ENCODE data around the gene CRYBG1.

The CRYBG1 gene

DNA sequence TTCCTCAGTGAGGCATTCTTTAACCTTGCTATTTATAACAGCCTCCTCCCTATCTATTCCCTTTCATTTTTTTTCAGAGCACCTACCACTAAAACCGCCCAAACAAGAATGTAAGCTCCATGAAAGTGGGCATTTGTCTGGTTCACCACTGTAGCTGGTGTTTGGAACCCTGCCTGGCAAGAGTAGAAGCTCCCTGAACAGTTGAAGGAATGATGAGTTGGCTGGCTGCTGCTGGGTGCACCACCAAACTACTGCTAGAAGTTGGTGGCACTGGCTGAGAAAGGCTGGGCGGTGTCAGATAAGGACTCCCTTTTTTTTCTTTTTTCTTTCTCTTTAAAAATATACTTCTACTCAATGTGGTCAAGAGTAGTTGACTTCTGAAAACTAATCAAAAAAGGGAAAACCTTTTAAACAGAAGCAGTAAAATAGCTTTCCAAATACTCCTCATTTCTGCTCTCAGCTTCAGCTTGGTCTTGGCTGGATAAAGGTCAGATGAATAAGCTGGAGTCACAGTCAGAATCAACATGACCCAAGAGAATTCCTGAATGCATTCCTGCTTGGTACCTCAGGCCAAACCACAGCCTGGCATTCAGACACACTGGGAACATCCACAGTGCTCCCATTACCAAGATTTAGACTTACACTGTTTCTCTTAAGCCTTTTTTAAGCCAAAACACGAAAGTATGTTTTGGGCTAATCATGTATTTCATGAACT is 230.8 kb downstream of the CRYBG1 start:
- no peak overlapping the region for H3K9ac ChIP-seq (ENCODE audit: low read depth, low read length, poor library complexity)
- no peak overlapping the region for H4K8ac ChIP-seq (ENCODE audit: low read depth, low read length)
- H3K9me3 ChIP-seq (replicated peaks in 1 of 2; ENCODE audit: control insufficient read depth in 2 of 2, insufficient read depth in 1 of 2, low read depth in 1 of 2, low read length in 2 of 2) = no peaks in the 10 kb centered on the region
- no peak overlapping the region for H2BK12ac ChIP-seq (ENCODE audit: low read length)
- H3K79me1 ChIP-seq (ENCODE audit: low read depth, low read length) = peaks cover 1% of the 10 kb centered on the region
- H3K4me2 ChIP-seq (ENCODE audit: insufficient read depth, low read length, poor library complexity, severe bottlenecking) = no peak overlapping the region
- H3K4me3 ChIP-seq (ENCODE audit: low read length in 2 of 2) = no peak overlapping the region
- no peak overlapping the region for H2BK120ac ChIP-seq (ENCODE audit: low read depth, low read length)
- H2BK5ac ChIP-seq (ENCODE audit: low read length) = no peak overlapping the region
- peaks cover 0 to 4% of the 10 kb centered on the region in 2 donors for H3K36me3 ChIP-seq (replicated peaks in 1 of 2; ENCODE audit: control insufficient read depth in 2 of 2, insufficient read depth in 2 of 2, low read length in 2 of 2)
- H3K18ac ChIP-seq (ENCODE audit: low read length) = no peak overlapping the region
- H3K23ac ChIP-seq (ENCODE audit: low read depth, low read length, poor library complexity) = no peak overlapping the region
- WGBS, 2 donors (ENCODE audit: extremely low coverage in 2 of 2, insufficient read length in 2 of 2, insufficient replicate concordance in 1 of 2) = no CpG with 5 or more reads among the region's 3 CpGs
- H2AK5ac ChIP-seq (ENCODE audit: low read depth, low read length) = no peak overlapping the region
- no peaks in the 10 kb centered on the region for H3K27me3 ChIP-seq (ENCODE audit: control insufficient read depth in 3 of 3, insufficient read depth in 3 of 3, low read depth in 1 of 3, low read length in 3 of 3)
- no peak overlapping the region for H2BK15ac ChIP-seq (ENCODE audit: low read length)
- no peak overlapping the region for H3K27ac ChIP-seq (replicated peaks; ENCODE audit: low read length)
- H4K91ac ChIP-seq (ENCODE audit: low read depth, low read length, poor library complexity) = no peak overlapping the region
- no peaks in the 10 kb centered on the region for H3K4me1 ChIP-seq (ENCODE audit: control insufficient read depth in 2 of 2, insufficient read depth in 1 of 2, low read depth in 1 of 2, low read length in 2 of 2)
- no peak for DNase-seq (ENCODE audit: low spot score)
- no peak overlapping the region for H3K14ac ChIP-seq (ENCODE audit: low read length)
- no peak overlapping the region for H3K4ac ChIP-seq (ENCODE audit: low read length)
- no peak overlapping the region for H2AFZ ChIP-seq (ENCODE audit: low read length)

DNA sequence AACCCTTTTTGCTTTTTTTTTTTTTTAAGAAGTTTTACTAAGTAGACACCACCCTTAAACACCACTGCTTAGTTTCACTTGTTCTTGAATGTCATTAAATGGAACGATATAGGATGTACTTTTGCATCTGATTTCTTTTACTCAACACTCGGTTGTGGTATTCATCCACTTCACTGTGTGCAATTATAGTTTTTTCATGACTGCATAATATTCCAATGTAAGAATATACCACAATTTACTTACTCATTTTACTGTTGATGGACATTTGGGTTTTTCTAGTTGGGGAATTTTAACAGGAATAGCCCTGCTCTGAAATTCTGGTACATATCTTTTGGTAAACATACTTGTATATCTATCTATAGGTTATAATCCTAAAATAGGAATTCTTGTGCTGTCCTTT is 238.9 kb downstream of the CRYBG1 start:
- H2BK15ac ChIP-seq (ENCODE audit: low read length) = no peak overlapping the region
- no peak overlapping the region for H2AK5ac ChIP-seq (ENCODE audit: low read depth, low read length)
- no peak overlapping the region for H2BK12ac ChIP-seq (ENCODE audit: low read length)
- H3K23ac ChIP-seq (ENCODE audit: low read depth, low read length, poor library complexity) = no peak overlapping the region
- no peak overlapping the region for H3K18ac ChIP-seq (ENCODE audit: low read length)
- H2BK120ac ChIP-seq (ENCODE audit: low read depth, low read length) = no peak overlapping the region
- no peaks in the 10 kb centered on the region for H3K36me3 ChIP-seq (replicated peaks in 1 of 2; ENCODE audit: control insufficient read depth in 2 of 2, insufficient read depth in 2 of 2, low read length in 2 of 2)
- H3K14ac ChIP-seq (ENCODE audit: low read length) = no peak overlapping the region
- no peak overlapping the region for H4K91ac ChIP-seq (ENCODE audit: low read depth, low read length, poor library complexity)
- WGBS, 2 donors (ENCODE audit: extremely low coverage in 2 of 2, insufficient read length in 2 of 2, insufficient replicate concordance in 1 of 2) = no CpG with 5 or more reads among the region's 2 CpGs
- no peak overlapping the region for H2AFZ ChIP-seq (ENCODE audit: low read length)
- H3K4me1 ChIP-seq (ENCODE audit: control insufficient read depth in 2 of 2, insufficient read depth in 1 of 2, low read depth in 1 of 2, low read length in 2 of 2) = no peaks in the 10 kb centered on the region
- H2BK5ac ChIP-seq (ENCODE audit: low read length) = no peak overlapping the region
- peaks cover 1% of the 10 kb centered on the region for H3K79me1 ChIP-seq (ENCODE audit: low read depth, low read length)
- no peak overlapping the region for H3K9ac ChIP-seq (ENCODE audit: low read depth, low read length, poor library complexity)
- no peak overlapping the region for H3K4me2 ChIP-seq (ENCODE audit: insufficient read depth, low read length, poor library complexity, severe bottlenecking)
- no peaks in the 10 kb centered on the region for H3K27me3 ChIP-seq (ENCODE audit: control insufficient read depth in 3 of 3, insufficient read depth in 3 of 3, low read depth in 1 of 3, low read length in 3 of 3)
- H3K4me3 ChIP-seq (ENCODE audit: low read length in 2 of 2) = no peak overlapping the region
- no peak overlapping the region for H4K8ac ChIP-seq (ENCODE audit: low read depth, low read length)
- H3K4ac ChIP-seq (ENCODE audit: low read length) = no peak overlapping the region
- H3K27ac ChIP-seq (replicated peaks; ENCODE audit: low read length) = no peak overlapping the region
- no peaks in the 10 kb centered on the region for H3K9me3 ChIP-seq (replicated peaks in 1 of 2; ENCODE audit: control insufficient read depth in 2 of 2, insufficient read depth in 1 of 2, low read depth in 1 of 2, low read length in 2 of 2)
- no peak for DNase-seq (ENCODE audit: low spot score)

- no peak overlapping the region for H4K8ac ChIP-seq (ENCODE audit: low read depth, low read length)
- H3K36me3 ChIP-seq (replicated peaks in 1 of 2; ENCODE audit: control insufficient read depth in 2 of 2, insufficient read depth in 2 of 2, low read length in 2 of 2) = peaks cover 0 to 2% of the 10 kb centered on the region in 2 donors
- no peak overlapping the region for H3K23ac ChIP-seq (ENCODE audit: low read depth, low read length, poor library complexity)
- H2AFZ ChIP-seq (ENCODE audit: low read length) = no peak overlapping the region
- no peak overlapping the region for H4K91ac ChIP-seq (ENCODE audit: low read depth, low read length, poor library complexity)
- H2BK120ac ChIP-seq (ENCODE audit: low read depth, low read length) = no peak overlapping the region
- H2BK12ac ChIP-seq (ENCODE audit: low read length) = no peak overlapping the region
- no peak overlapping the region for H3K14ac ChIP-seq (ENCODE audit: low read length)
- WGBS, 2 donors (ENCODE audit: extremely low coverage in 2 of 2, insufficient read length in 2 of 2, insufficient replicate concordance in 1 of 2) = no CpG with 5 or more reads among the region's 2 CpGs
- H3K9me3 ChIP-seq (replicated peaks in 1 of 2; ENCODE audit: control insufficient read depth in 2 of 2, insufficient read depth in 1 of 2, low read depth in 1 of 2, low read length in 2 of 2) = no peaks in the 10 kb centered on the region
- H3K27ac ChIP-seq (replicated peaks; ENCODE audit: low read length) = no peak overlapping the region
- peaks cover 2% of the 10 kb centered on the region for H3K79me1 ChIP-seq (ENCODE audit: low read depth, low read length)
- no peak overlapping the region for H3K9ac ChIP-seq (ENCODE audit: low read depth, low read length, poor library complexity)
- H3K4me1 ChIP-seq (ENCODE audit: control insufficient read depth in 2 of 2, insufficient read depth in 1 of 2, low read depth in 1 of 2, low read length in 2 of 2) = no peaks in the 10 kb centered on the region
- no peak overlapping the region for H3K4me2 ChIP-seq (ENCODE audit: insufficient read depth, low read length, poor library complexity, severe bottlenecking)
- no peak overlapping the region for H3K4me3 ChIP-seq (ENCODE audit: low read length in 2 of 2)
- no peak overlapping the region for H2BK15ac ChIP-seq (ENCODE audit: low read length)
- peaks cover 0 to 2% (median 0%) of the 10 kb centered on the region in 3 experiments for H3K27me3 ChIP-seq (ENCODE audit: control insufficient read depth in 3 of 3, insufficient read depth in 3 of 3, low read depth in 1 of 3, low read length in 3 of 3)
- no peak for DNase-seq (ENCODE audit: low spot score)
- no peak overlapping the region for H3K4ac ChIP-seq (ENCODE audit: low read length)
- H2BK5ac ChIP-seq (ENCODE audit: low read length) = no peak overlapping the region
- H2AK5ac ChIP-seq (ENCODE audit: low read depth, low read length) = no peak overlapping the region
- H3K18ac ChIP-seq (ENCODE audit: low read length) = no peak overlapping the region
Measured at GRCh38 chr6:106600329-106600728, 239.8 kb downstream of the CRYBG1 start.

GRCh38 chr6:106608080-106608668 is 247.7 kb downstream of the CRYBG1 start:
- Histone ChIP-seq H2AK5ac (ENCODE audit: low read depth, low read length) (no peak overlapping the region), H2BK5ac (ENCODE audit: low read length) (no peak overlapping the region), H3K27ac (replicated peaks; ENCODE audit: low read length) (no peak overlapping the region), H2BK120ac (ENCODE audit: low read depth, low read length) (no peak overlapping the region), H3K23ac (ENCODE audit: low read depth, low read length, poor library complexity) (no peak overlapping the region), H3K4me2 (ENCODE audit: insufficient read depth, low read length, poor library complexity, severe bottlenecking) (no peak overlapping the region), H3K9me3 (replicated peaks in 1 of 2; ENCODE audit: control insufficient read depth in 2 of 2, insufficient read depth in 1 of 2, low read depth in 1 of 2, low read length in 2 of 2) (no peaks in the 10 kb centered on the region), H3K4me3 (ENCODE audit: low read length in 2 of 2) (no peak overlapping the region), H3K79me1 (ENCODE audit: low read depth, low read length) (peaks cover 2% of the 10 kb centered on the region), H3K18ac (ENCODE audit: low read length) (no peak overlapping the region), H2BK12ac (ENCODE audit: low read length) (no peak overlapping the region), H3K14ac (ENCODE audit: low read length) (no peak overlapping the region), H4K91ac (ENCODE audit: low read depth, low read length, poor library complexity) (no peak overlapping the region), H3K4me1 (ENCODE audit: control insufficient read depth in 2 of 2, insufficient read depth in 1 of 2, low read depth in 1 of 2, low read length in 2 of 2) (no peaks in the 10 kb centered on the region), H3K4ac (ENCODE audit: low read length) (no peak overlapping the region), H3K27me3 (ENCODE audit: control insufficient read depth in 3 of 3, insufficient read depth in 3 of 3, low read depth in 1 of 3, low read length in 3 of 3) (peaks cover 0 to 2% (median 0%) of the 10 kb centered on the region in 3 experiments), H4K8ac (ENCODE audit: low read depth, low read length) (no peak overlapping the region), H3K36me3 (replicated peaks in 1 of 2; ENCODE audit: control insufficient read depth in 2 of 2, insufficient read depth in 2 of 2, low read length in 2 of 2) (peaks cover 0 to 2% of the 10 kb centered on the region in 2 donors), H2AFZ (ENCODE audit: low read length) (no peak overlapping the region), H3K9ac (ENCODE audit: low read depth, low read length, poor library complexity) (no peak overlapping the region), H2BK15ac (ENCODE audit: low read length) (no peak overlapping the region)
- peak; percentile 46 for DNase-seq (ENCODE audit: low spot score)
- WGBS, 2 donors (ENCODE audit: extremely low coverage in 2 of 2, insufficient read length in 2 of 2, insufficient replicate concordance in 1 of 2) = no CpG with 5 or more reads among the region's 2 CpGs

Measured in neuronal stem cell (in vitro differentiated cells).